ENCODE results near the gene ADARB1. TPM values are rescaled to one million over a fixed set of nuclear protein-coding genes. Genes with fewer than 3 reads are reported as not detected.
A peak's percentile ranks its signal among the peaks of the same experiment; 100 is the strongest.

ADARB1 gene
- total and polyA plus RNA-seq, 2 experiments from 2014 or later = 16.0 to 17.3 TPM

DNA sequence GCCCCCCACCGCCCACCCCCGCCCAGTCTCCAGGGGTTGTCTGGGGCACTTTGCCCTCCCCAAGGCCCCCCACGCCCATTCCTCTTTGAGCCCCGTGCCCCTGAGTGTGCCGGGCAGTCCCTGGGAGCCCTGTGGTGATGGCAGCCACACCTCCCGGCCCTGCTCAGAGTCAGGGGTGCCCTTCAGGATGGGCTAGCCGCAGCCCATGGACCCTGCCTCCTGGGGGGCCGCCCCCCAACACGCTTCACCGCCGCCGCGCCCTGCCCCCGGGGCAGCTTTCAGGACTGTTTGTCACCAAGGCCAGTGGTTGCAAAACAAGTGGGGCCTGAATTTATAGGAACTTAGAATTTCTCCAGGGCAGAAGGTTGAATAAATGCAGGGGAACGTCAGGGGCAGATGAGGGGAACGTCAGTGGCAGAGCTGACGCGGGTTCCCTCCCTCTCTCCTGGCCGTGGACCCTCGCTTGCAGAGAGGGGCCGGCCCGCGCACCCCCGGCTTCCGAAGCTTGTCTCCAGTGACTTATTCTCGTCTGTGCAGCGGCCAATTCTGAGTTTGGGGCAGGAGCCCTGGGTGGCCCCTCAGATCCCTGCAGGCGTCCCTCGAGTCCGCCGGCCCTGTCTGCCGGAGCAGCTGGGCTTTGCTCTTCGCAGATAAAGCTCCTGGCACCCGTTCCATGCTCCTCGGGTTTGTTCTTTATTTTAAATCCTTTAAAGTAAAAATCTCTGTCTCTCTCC lies 41.2 kb upstream of the ADARB1 start:
- Histone ChIP-seq H3K79me2 (no peaks in the 10 kb centered on the region), H2AFZ (no peak overlapping the region), H3K4me3 (no peak overlapping the region), H3K4me1 (ENCODE audit: insufficient read depth) (peaks cover 40% of the 10 kb centered on the region), H3K9me2 (replicated peaks; ENCODE audit: insufficient read depth) (no peaks in the 10 kb centered on the region), H3K4me2 (peak overlapping the region; percentile 52), H3K36me3 (replicated peaks; ENCODE audit: insufficient read depth, low read depth) (no peaks in the 10 kb centered on the region), H4K20me1 (ENCODE audit: insufficient read depth, poor library complexity, severe bottlenecking) (no peaks in the 10 kb centered on the region), H3K9me3 (ENCODE audit: low read depth) (no peaks in the 10 kb centered on the region), H3K27ac (peak overlapping the region; percentile 74), H3K27me3 (no peaks in the 10 kb centered on the region)
- TF ChIP-seq, protein P1, sequence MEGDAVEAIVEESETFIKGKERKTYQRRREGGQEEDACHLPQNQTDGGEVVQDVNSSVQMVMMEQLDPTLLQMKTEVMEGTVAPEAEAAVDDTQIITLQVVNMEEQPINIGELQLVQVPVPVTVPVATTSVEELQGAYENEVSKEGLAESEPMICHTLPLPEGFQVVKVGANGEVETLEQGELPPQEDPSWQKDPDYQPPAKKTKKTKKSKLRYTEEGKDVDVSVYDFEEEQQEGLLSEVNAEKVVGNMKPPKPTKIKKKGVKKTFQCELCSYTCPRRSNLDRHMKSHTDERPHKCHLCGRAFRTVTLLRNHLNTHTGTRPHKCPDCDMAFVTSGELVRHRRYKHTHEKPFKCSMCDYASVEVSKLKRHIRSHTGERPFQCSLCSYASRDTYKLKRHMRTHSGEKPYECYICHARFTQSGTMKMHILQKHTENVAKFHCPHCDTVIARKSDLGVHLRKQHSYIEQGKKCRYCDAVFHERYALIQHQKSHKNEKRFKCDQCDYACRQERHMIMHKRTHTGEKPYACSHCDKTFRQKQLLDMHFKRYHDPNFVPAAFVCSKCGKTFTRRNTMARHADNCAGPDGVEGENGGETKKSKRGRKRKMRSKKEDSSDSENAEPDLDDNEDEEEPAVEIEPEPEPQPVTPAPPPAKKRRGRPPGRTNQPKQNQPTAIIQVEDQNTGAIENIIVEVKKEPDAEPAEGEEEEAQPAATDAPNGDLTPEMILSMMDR (IDR thresholded peaks at IDR 0.05; ENCODE audit: poor library complexity) = no peak
- TF ChIP-seq EZH2 (IDR thresholded peaks at IDR 0.05; ENCODE audit: borderline replicate concordance) = no peak
- no peak for TF ChIP-seq EZH2phosphoT487 (IDR thresholded peaks at IDR 0.05; ENCODE audit: low read depth, severe bottlenecking, unreplicated experiment)
- WGBS (ENCODE audit: low lambda C conversion rate, missing lambda C conversion rate) = 78% methylated on average over 30 of the region's 35 CpGs
- peak; percentile 23 for DNase-seq (ENCODE audit: low spot score)

DNA sequence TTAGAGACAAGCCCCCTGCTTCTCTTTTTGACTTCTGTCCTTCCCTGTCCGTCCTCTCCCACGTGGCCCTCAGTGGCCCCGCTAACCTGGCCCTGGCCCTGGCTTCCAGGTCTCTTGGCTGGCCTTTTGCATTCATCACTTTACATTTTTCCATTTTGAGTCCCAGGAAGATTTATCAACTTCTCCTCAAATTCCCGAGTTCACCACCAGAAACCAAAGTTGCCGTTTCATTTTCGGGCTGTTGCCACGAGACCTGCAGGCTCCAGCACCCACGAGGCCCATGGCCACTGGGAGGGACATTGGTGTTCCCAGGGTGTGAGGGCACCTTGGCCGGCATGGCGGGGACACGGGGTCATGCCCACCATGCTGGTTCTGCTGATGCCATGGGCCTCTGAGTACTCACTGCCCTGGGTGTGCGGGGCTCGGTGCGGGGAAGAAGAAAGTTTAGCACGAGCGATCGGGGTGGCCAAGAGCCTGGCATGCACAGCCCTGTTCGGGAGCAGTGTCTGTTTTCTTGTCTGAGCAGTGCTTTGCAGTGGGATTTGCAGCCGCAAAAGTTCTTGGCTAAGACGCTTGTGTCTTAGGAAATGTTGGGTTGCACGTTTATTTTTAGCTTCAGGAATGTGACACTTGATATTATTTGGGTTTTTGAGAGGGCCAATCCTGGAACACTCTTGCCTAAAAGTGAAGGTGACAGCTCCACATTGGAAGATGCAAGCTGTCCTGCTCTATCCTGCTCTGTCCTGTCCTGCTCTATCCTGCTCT lies 40.4 kb upstream of the ADARB1 start:
- Histone ChIP-seq H3K4me2 (peak overlapping the region; percentile 52), H3K27ac (peak overlapping the region; percentile 74), H3K4me1 (ENCODE audit: insufficient read depth) (peaks cover 40% of the 10 kb centered on the region), H3K27me3 (no peaks in the 10 kb centered on the region), H3K36me3 (replicated peaks; ENCODE audit: insufficient read depth, low read depth) (no peaks in the 10 kb centered on the region), H2AFZ (no peak overlapping the region), H3K79me2 (no peaks in the 10 kb centered on the region), H3K4me3 (no peak overlapping the region), H3K9me2 (replicated peaks; ENCODE audit: insufficient read depth) (no peaks in the 10 kb centered on the region), H4K20me1 (ENCODE audit: insufficient read depth, poor library complexity, severe bottlenecking) (no peaks in the 10 kb centered on the region), H3K9me3 (ENCODE audit: low read depth) (no peaks in the 10 kb centered on the region)
- TF ChIP-seq EZH2 (IDR thresholded peaks at IDR 0.05; ENCODE audit: borderline replicate concordance) (no peak), EZH2phosphoT487 (IDR thresholded peaks at IDR 0.05; ENCODE audit: low read depth, severe bottlenecking, unreplicated experiment) (no peak)
- TF ChIP-seq, protein P1 (IDR thresholded peaks at IDR 0.05; ENCODE audit: poor library complexity) = no peak
- WGBS (ENCODE audit: low lambda C conversion rate, missing lambda C conversion rate) = 74% methylated on average over 21 of the region's 21 CpGs
- DNase-seq (ENCODE audit: low spot score) = peak; percentile 27

DNA sequence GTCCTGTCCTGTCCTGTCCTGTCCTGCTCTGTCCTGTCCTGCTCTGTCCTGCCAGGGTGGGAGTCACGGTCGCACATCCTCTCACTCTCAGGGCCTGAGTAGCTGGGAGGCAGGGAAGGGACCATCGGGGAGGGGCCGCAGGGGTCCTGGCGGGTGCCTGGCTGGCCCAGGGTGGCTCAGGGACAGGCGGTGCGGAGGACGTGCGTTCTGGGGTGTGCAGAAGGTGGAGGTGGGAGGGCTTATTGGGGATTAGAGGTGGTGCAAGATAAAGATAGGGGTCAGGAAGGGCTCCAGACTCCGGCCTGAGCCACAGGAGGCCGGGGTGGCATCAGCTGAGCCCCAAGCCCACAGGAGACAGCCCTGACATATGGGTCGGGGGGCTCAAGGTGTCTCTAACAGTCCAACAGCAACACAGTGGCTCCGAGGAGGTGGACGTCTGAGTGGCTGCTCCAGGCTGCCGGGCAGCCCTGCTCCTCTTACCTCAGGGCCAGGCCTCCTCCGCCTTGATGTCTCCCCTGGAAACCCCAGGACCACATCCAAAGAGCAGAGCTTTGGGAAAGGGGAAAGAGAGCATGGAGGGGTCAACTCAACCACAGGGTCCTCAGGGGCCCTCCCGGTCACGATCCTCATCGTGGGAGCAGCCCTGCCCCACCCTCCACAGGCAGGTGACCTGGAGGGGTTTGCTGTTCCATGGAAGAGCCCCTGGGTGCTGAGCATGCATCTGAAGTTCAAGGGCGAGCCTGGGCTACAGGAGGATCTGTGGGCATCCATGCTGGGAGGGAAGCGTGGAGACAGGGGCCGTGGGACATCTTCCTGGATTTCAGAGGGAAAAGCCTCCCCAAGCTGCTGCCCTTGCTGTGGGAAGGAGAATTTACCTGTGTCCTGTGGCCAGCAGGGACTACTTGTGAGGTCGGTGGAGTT lies 39.6 kb upstream of the ADARB1 start:
- Histone ChIP-seq H4K20me1 (ENCODE audit: insufficient read depth, poor library complexity, severe bottlenecking) (no peaks in the 10 kb centered on the region), H3K79me2 (no peaks in the 10 kb centered on the region), H3K4me2 (no peak overlapping the region), H2AFZ (no peak overlapping the region), H3K9me2 (replicated peaks; ENCODE audit: insufficient read depth) (no peaks in the 10 kb centered on the region), H3K4me1 (ENCODE audit: insufficient read depth) (peaks cover 40% of the 10 kb centered on the region), H3K4me3 (no peak overlapping the region), H3K36me3 (replicated peaks; ENCODE audit: insufficient read depth, low read depth) (no peaks in the 10 kb centered on the region), H3K27me3 (no peaks in the 10 kb centered on the region), H3K9me3 (ENCODE audit: low read depth) (no peaks in the 10 kb centered on the region), H3K27ac (peak overlapping the region; percentile 60)
- DNase-seq (ENCODE audit: low spot score) = no peak
- TF ChIP-seq EZH2 (IDR thresholded peaks at IDR 0.05; ENCODE audit: borderline replicate concordance) = no peak
- 86% methylated on average over 23 of the region's 23 CpGs for WGBS (ENCODE audit: low lambda C conversion rate, missing lambda C conversion rate)
